ENCODE results near the gene SLC16A4.
"Not testable (repeated sequence)": the region's sequence is repeated elsewhere in the genome, so short reads cannot be mapped to it uniquely, and the experiment has no call there.

Gene SLC16A4

GRCh38 chr1:110390692-110391245 is at the start of gene SLC16A4:
SLC16A4 (minus strand) TSS chr1:110391026; CDS start chr1:110389323, 1,703 bp downstream.
- no peak for DNase-seq

- DNase-seq, result not testable (repeated sequence)
Observed at GRCh38 chr1:110439873-110440272, 49.0 kb upstream of the SLC16A4 start.

DNA sequence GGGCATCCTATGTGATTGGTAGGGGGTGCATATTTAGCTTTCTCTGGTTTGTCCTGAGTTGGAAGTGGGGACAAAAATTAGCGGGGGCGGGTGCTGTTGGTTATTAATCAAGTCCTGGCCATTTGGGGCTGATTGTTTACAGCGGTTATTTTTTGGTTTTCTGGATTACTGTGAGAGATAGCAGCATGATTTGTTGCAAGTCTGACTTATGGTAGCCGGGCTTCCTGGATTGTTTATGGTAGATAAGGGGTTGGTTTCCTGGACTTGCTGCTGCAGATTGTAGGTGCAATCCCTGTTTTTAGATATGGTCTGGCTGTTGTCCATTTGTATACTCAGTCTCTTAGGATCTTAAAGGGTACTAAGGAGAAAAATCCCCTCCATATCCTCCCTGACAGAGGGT is 48.1 kb upstream of the SLC16A4 start:
- peak; percentile 31 for DNase-seq

- not testable (repeated sequence) for DNase-seq
Observed at GRCh38 chr1:110437645-110438299, 46.9 kb upstream of the SLC16A4 start.

DNA sequence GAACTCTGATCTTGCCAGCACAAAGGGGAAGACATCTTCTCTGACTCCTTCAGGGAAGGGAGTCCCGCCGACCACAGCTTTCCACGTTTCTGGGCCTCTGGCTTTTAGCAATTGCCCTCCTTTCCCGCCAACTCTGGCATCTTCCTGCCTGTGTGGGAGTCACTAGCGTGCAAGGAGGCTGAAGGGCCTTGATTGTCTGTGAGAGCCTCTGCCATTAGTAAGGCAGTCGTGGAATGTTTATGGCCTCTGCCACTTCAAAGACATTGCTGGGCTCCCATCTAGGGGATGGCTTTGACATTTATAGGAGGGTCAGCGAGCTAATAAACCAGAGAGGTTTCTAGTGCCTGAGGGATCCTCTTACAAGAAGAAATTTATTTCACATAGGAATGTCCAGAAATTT is 45.8 kb upstream of the SLC16A4 start:
- no peak for DNase-seq

DNA sequence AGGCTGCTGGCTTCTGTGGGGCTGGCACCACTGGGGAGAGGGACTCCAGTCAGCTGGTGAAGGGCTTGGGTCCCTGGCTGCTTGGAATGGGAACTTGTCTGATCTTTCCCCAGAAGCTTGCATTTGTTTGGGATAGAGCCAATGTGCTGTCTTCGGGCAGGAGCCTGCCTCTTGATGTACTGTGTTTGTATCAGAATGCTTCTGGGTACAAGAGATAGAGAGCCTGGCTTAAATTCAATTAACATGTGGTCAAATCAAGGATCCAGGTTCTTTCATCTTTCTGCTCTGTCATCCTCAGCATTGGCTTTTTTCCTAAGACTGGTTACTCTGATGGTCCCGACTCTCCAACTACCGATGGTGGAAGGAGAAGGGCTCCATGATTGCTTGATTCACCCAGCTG is 44.1 kb upstream of the SLC16A4 start:
- peak; percentile 81 for DNase-seq

GRCh38 chr1:110433803-110434202 is 43.0 kb upstream of the SLC16A4 start:
- DNase-seq, result peak; percentile 31

DNA sequence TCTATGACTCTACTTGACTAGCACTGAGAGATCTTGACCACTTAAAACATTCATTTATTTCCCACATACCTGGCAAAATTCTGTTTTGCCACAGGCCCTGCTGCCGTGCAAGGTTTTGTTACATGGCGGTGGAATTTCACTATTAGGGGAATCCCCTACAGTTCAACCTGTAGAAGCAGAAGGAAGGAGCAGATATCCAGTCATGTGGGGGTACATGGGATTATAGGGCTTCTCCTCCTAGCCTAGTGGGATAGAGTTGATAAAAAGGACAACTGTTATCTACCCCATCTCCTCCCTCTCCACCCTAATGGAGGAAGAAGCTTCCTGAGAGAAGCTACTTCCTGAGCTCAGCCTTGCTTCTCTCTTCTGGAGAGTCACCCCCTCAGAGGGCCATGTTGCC is 42.4 kb upstream of the SLC16A4 start:
- DNase-seq, result no peak

GRCh38 chr1:110430901-110431300 is 40.1 kb upstream of the SLC16A4 start:
- no peak for DNase-seq

GRCh38 chr1:110430366-110430765 is 39.5 kb upstream of the SLC16A4 start:
- no peak for DNase-seq

- no peak for DNase-seq
Observed at GRCh38 chr1:110428946-110429345, 38.1 kb upstream of the SLC16A4 start.

- DNase-seq, result peak; percentile 47
Observed at GRCh38 chr1:110426854-110427253, 36.0 kb upstream of the SLC16A4 start.

GRCh38 chr1:110425612-110426152 is 34.9 kb upstream of the SLC16A4 start:
- DNase-seq, result no peak

DNA sequence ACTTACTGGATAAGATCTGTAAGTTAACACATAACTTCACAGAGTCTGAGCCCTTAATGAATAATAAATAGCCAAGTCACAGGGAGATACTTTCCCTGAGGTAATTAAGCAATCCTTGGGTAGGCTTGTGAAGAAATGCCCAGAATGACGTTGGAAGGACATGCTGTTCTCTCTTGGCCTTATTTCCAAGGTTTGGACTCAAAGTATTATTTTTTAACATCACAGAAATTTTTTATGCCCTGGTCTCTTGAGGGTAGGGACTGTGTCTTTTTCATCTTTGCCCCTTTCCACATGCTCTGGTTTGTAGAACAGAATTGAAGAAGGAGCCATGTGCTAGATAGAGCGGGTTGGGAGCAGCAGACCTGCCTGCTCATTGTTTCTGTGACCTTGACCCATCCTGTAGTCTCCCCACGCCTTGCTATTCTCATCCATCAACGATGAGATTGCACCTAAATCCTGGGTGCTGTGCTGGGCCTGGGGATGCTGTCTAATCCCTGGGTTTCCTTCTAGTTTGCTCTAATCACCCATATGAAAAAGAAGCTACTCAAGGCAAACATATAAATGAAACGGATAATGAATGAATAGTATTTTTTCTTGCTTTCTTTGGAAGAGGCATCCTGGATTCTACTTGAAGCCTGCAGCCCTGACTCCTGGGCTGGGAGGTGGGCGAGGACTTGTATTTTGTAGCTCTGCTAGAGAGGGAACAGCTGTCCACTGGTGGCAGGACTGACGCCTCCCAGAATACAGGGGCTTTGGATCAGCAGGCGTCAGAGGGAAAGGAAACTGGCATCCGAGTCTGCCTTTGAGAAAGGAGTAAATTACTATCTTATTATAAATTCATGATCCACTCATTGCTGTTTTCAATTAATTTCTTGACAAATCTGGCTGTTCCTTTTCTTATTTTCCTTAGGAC is 34.1 kb upstream of the SLC16A4 start:
- DNase-seq, result no peak

- DNase-seq, result peak; percentile 65
Observed at GRCh38 chr1:110420874-110421793, 30.3 kb upstream of the SLC16A4 start.

GRCh38 chr1:110420023-110420662 is 29.3 kb upstream of the SLC16A4 start:
- DNase-seq, result no peak

- no peak for DNase-seq
Observed at GRCh38 chr1:110418729-110419128, 27.9 kb upstream of the SLC16A4 start.

DNA sequence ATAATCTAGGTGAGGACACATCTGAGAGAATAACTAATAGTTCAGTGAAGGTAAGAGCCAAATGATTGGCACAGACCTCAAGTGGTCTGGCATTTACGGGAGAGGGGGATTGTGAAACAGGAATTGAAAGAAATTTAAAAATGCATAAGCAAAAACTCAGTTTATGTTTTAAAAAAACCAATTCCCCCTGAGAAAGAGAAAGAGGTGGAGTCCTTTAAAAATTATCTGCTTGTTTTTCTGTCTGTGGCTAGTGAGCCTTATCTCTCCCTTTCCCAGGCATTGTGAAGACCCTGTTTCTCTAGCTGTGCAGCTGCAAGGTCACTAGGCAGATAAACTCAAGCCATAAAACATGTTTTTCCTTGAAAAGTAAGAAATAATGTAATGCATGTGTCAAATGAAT is 22.2 kb upstream of the SLC16A4 start:
- peak; percentile 65 for DNase-seq

DNA sequence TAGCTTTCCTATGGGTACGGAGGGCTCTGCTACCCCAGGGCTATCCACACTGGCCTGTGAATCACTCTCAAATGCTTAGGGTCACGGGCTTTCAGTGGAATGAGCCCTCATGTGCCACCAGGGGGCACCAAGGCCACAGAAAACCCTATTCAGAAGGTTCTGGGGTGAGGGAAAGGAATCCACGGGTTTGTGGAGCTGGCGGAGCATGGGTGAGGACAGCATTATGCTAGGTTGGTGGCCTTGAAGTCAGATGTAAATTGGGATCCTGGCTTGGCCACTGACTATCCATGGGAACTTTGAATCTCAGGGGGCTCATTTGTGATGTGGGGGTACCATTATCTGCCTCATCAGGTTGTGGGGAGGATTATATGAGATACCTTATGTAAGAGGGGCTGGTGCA is 21.8 kb upstream of the SLC16A4 start:
- DNase-seq, result peak; percentile 92

DNA sequence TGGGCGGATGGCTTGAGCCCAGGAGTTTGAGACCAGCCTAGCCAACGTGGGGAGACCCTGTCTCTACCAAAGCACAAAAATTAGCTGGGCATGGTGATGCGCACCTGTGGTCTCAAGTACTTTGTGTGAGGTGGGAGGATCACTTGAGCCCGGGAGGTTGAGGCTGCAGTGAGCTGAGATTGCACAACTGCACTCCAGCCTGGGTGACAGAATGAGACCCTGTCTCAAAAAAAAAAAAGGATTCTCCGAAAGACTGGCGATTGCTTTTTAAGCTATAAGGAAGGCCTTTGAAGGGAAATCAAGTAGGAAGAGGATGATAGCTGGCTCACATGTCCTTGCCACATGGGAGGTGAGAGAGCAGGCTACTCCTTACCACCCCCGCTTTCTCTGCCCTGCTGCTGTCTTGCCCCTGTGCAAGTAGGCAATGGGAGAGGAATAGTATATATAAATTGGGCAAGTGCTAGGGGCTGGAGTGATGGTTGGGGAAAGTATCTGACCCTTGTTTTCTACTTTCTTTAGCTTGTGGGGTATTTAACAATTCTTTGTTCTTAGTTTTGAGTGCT is 20.4 kb upstream of the SLC16A4 start:
- DNase-seq, result no peak

- DNase-seq, result no peak
Observed at GRCh38 chr1:110409316-110409715, 18.5 kb upstream of the SLC16A4 start.

DNA sequence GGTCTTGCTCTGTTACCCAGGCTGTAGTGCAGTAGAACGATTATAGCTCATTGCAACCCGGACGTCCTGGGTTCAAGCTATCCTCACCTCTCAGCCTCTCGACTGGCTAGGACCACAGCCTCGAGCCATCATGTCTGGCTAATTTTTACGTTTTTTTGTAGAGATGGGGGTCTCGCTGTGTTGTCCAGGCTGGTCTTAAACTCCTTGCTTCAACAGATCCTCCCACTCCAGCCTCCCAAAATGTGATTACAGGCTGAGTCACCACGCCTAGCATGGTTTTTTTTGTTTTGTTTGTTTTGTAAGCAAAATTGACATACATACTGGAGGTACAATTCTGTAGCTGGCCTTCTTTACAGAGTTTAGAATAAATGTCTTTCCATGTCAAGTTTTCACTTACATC is 17.7 kb upstream of the SLC16A4 start:
- no peak for DNase-seq

Data from hematopoietic multipotent progenitor cell treated with erythropoietin and hydrocortisone succinate and interleukin-3 and kit ligand, for 8 days (in vitro differentiated cells).